Adrenal gland (tissue), 12 donors: ENCODE results near the gene FSTL5. TPM values are rescaled to one million over a fixed set of nuclear protein-coding genes. Genes with fewer than 3 reads are reported as not detected.

Experiments used
- DNase-seq, 7 donors: peaks; one replicate each; pipeline ENCODE4 v3.0.0-alpha.2; 2019 to 2020
- H3K27ac ChIP-seq, 5 donors: fragments of 200-600 bp; sonication (generic) in 4 of 5; 1 replicate in 3 of 5; 2 replicates in 2 of 5; pipeline versions ENCODE4 v1.5.1 to v1.8.0; 2016 to 2020; ENCODE audit warnings: mild to moderate bottlenecking in 1 of 5
- H3K27me3 ChIP-seq: fragments of 200-600 bp; 2 replicates; pipeline ENCODE4 v1.8.0; 2021
- H3K36me3 ChIP-seq, 2 donors: fragments of 200-600 bp; replicated peaks in 1 of 2; 1 replicate in 1 of 2; 2 replicates in 1 of 2; pipeline versions ENCODE4 v1.5.1 to v1.8.0; 2018 to 2022
- H3K4me1 ChIP-seq, 2 donors: fragments of 200-600 bp; replicated peaks in 1 of 2; 1 replicate in 1 of 2; 2 replicates in 1 of 2; pipeline versions ENCODE4 v1.5.1 to v1.8.0; 2018 to 2021
- H3K4me3 ChIP-seq, 4 donors: fragments of 200-600 bp; sonication (generic) in 3 of 4; one replicate each; pipeline ENCODE4 v1.5.1; 2016 to 2018
- H3K9me3 ChIP-seq, 3 donors: fragments of 200-600 bp; sonication (generic) in 1 of 3; replicated peaks in 1 of 3; 1 replicate in 2 of 3; 2 replicates in 1 of 3; pipeline versions ENCODE4 v1.5.1 to v1.8.0; 2016 to 2021
- CTCF ChIP-seq, 6 experiments: fragments of 450-650 bp in 4 of 6; fragments of 200-600 bp in 2 of 6; sonication (generic) in 1 of 6; IDR thresholded peaks; 1 replicate in 5 of 6; 2 replicates in 1 of 6; pipeline versions ENCODE4 v1.5.1 to v1.8.0; 2016 to 2021; ENCODE audit warnings: antibody characterized with exemption in 6 of 6, mild to moderate bottlenecking in 2 of 6, moderate library complexity in 1 of 6
- POLR2A ChIP-seq, 2 donors: fragments of 450-650 bp; IDR thresholded peaks; one replicate each; pipeline ENCODE4 v1.6.1; 2017; ENCODE audit warnings: antibody characterized with exemption in 2 of 2, mild to moderate bottlenecking in 2 of 2, moderate library complexity in 1 of 2
- WGBS, 4 donors: extraction: QIAGEN DNeasy Blood & Tissue Kit in 2 of 4; methylation state at CpG; one replicate each; pipeline versions ENCODE4 v1.1.5 to v1.1.7; 2013 to 2017; 5-methylcytosine and 5-hydroxymethylcytosine counted together
- intact Hi-C, 2 donors: fragments of 100-400 bp; cut with DNase I; formaldehyde crosslinking; loops; one replicate each; pipeline versions ENCODE4 v1.14.1 to v1.15.0; 2022 to 2023
- polyA plus RNA-seq, 3 donors: library from polyadenylated mRNA; stranded (reverse); fragments of 200-250 nt in 2 of 3; fragments of 350-450 nt in 1 of 3; fragmentation: Illumina TruSeq in 1 of 3; extraction: RNeasy Lipid Tissue Mini Kit (QIAGEN cat#74804) in 1 of 3; gene quantifications; one replicate each; pipeline ENCODE4 v1.2.3, GENCODE V29; 2013 to 2014
- total RNA-seq, 9 donors: library from RNA; depleted of rRNA in 4 of 9; stranded (reverse); fragments of >200 nt in 4 of 9; fragments of 120-200 nt in 1 of 9; fragmentation: NEBNext Ultra II Directional in 1 of 9; extraction: Animal tissue kit (Norgen Biotek cat#: 25700) in 1 of 9; gene quantifications; one replicate each; pipeline versions ENCODE4 v1.1.0 to v1.2.4, GENCODE V29; 2013 to 2023
- donor health status: healthy with polysubstance abuse.
- donor health status: Bipolar disorder and iron deficiency.
- donor health status: DM: yes; HTN: yes; CAD: no.
- donor health status: DM: no; HTN: no; CAD: no.
- donor health status: DM: no; HTN: no; CAD: no.
- donor health status: DM: yes; HTN: yes; CAD: no.

FSTL5 gene
- total and polyA plus RNA-seq, 12 donors, result 0.10 to 7.7 (median 0.64) TPM; not detected in 3

DNA sequence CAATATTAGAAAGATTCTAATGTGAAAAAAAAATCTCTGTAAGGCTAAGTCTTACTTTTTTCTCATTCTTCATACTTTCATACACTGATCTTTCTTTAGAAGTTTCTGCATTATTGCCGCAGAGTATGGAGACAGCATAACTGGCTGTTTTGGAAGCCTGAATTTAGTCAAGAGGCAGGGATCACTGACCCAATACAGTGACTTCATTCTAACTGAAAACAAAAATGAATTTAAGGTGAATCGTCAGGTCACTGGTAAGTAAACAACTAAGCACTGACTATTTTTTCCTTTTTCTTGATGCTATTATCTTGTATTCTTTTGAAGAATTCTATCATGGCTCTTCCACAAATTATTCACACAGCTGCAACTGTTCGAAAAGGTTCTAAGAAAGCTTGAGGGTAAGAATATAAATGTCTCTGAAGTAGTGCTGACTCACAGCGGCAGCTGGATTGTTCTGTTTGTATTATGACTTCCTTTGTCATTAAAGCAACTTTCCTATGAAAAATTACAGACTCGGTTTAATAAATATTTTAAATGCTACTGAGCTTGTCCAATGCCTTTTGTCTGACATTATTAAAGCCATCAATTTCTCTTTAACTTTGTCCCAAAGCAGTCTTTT is 609.3 kb downstream of the FSTL5 start:
- no peak for TF ChIP-seq POLR2A (IDR thresholded peaks at IDR 0.05)
- TF ChIP-seq CTCF (IDR thresholded peaks at IDR 0.05), result no peak
- 37 to 40% (median 38%) methylated on average over 5 of the region's 5 CpGs for WGBS, 4 donors

DNA sequence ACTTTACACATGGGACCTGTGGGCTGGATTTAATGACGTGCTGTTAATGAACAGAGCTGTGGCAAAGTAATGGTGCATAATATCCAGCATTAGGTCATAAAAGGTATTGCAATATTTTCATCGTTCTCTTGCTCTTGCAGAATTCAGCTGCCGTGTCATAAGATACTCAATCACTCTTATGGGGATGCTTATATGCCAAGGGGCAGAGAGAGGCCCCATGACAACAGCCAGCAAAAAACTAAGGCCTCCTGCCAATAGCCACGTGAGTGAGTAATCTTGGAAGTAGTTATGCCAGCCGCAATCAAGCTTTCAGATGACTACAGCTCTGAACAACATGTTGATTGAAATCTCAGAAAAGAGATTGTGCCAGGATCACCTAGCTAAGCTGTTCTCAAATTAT is 616.9 kb downstream of the FSTL5 start:
- WGBS, 4 donors, result 57 to 72% (median 65%) methylated on average over 5 of the region's 5 CpGs
- intact Hi-C loops, result no loop called here
- no peaks in the 10 kb centered on the region for H3K27me3 ChIP-seq

More for the DNA sequence above, 609.3 kb downstream of the FSTL5 start:
- Histone ChIP-seq H3K4me3 (no peak overlapping the region), H3K27ac (no peak overlapping the region), H3K36me3 (no peaks in the 10 kb centered on the region), H3K27me3 (no peaks in the 10 kb centered on the region), H3K4me1 (no peaks in the 10 kb centered on the region), H3K9me3 (no peaks in the 10 kb centered on the region)
- intact Hi-C loops, result no loop called here
- no peak for DNase-seq

DNA sequence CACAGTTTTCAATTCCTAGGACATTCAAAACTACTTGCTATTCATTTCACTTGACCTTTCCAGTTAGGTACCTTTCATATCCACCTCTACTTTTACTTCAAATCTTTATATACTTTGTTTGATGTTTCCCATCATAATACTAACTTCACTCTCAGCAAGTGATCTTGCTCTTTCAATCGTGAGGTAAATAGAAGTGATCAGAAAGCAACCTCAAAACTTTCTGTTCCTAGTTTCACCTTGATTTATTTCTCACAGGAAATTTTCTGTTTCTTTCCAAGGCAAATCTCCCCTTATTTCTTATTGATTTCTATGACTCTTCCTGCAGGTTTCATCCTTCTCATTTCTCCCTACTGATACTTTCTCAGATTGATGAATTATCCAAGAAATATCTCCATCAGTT is 623.5 kb downstream of the FSTL5 start:
- Histone ChIP-seq H3K27ac (no peak overlapping the region), H3K4me1 (no peaks in the 10 kb centered on the region), H3K9me3 (no peaks in the 10 kb centered on the region), H3K36me3 (no peaks in the 10 kb centered on the region), H3K4me3 (no peak overlapping the region), H3K27me3 (no peaks in the 10 kb centered on the region)
- intact Hi-C loops, result no loop called here
- TF ChIP-seq POLR2A (IDR thresholded peaks at IDR 0.05) (no peak), CTCF (IDR thresholded peaks at IDR 0.05) (no peak)
- WGBS, 4 donors, result 51 to 68% (median 64%) methylated on average over 1 of the region's 1 CpG
- DNase-seq, result no peak

More for the DNA sequence above, 616.9 kb downstream of the FSTL5 start:
- Histone ChIP-seq H3K36me3 (no peaks in the 10 kb centered on the region), H3K9me3 (no peaks in the 10 kb centered on the region), H3K4me1 (no peaks in the 10 kb centered on the region), H3K4me3 (no peak overlapping the region), H3K27ac (no peak overlapping the region)
- no peak for TF ChIP-seq POLR2A (IDR thresholded peaks at IDR 0.05)
- no peak for TF ChIP-seq CTCF (IDR thresholded peaks at IDR 0.05)
- no peak for DNase-seq

DNA sequence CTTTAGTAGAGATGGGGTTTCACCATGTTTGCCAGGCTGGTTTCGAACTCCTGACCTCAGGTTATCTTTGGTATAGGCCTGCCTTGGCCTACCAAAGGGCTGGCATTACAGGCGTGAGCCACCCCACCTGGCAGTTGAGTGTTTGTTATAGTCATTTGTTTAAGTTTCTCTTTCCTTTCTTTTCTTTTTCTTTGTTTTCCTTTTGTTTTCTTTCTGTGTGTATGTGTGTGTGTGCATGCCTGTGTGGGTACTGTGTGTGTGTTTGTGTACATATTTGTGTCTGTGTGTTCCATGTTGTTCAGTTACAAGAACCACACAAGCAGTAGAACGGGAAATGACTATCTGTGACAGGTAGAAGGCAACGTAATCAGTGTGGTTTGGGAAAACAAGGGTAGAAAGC is 624.9 kb downstream of the FSTL5 start:
- H3K4me3 ChIP-seq, result no peak overlapping the region
- no peaks in the 10 kb centered on the region for H3K27me3 ChIP-seq
- no peaks in the 10 kb centered on the region for H3K9me3 ChIP-seq
- H3K4me1 ChIP-seq, result no peaks in the 10 kb centered on the region
- no peaks in the 10 kb centered on the region for H3K36me3 ChIP-seq
- no peak for DNase-seq
- no peak overlapping the region for H3K27ac ChIP-seq
- intact Hi-C loops, result no loop called here
- TF ChIP-seq POLR2A (IDR thresholded peaks at IDR 0.05), result no peak
- no peak for TF ChIP-seq CTCF (IDR thresholded peaks at IDR 0.05)
- 75 to 84% (median 79%) methylated on average over 4 of the region's 4 CpGs for WGBS, 4 donors
